ENCODE data around the gene OR4F15.

DNA sequence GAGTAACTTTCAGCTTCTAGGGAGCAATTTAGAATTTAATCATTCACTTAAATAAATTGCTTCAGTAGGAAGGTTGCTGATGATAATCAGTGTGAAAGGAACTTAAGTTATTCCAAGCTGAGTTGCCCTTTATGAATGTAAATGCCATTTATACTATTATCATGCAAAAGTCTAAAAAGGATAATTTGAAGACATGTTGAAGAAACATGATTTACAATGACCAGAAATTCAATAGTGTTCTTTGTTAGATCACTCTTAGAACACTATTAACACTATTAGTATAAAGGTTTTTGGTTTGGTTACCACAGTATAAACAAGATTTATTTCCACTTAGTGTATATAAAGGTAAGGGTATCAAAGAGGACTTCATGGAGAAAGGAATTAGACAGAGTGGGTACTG lies 7.1 kb upstream of the OR4F15 start:
- TF ChIP-seq TCF12 (IDR thresholded peaks at IDR 0.05; ENCODE audit: low read depth) (no peak), EP300 (IDR thresholded peaks at IDR 0.05; ENCODE audit: borderline replicate concordance) (no peak), CREB1 (IDR thresholded peaks at IDR 0.05; ENCODE audit: low read depth) (no peak), REST (IDR thresholded peaks at IDR 0.05; ENCODE audit: low read depth) (no peak), USF1 (IDR thresholded peaks at IDR 0.05) (no peak), RAD21 (IDR thresholded peaks at IDR 0.05; ENCODE audit: low read depth) (no peak), NFIC (IDR thresholded peaks at IDR 0.05) (no peak), YY1 (IDR thresholded peaks at IDR 0.05; ENCODE audit: low read depth) (no peak), EGR1 (IDR thresholded peaks at IDR 0.05) (no peak), FOXM1 (IDR thresholded peaks at IDR 0.05; ENCODE audit: borderline replicate concordance, low read depth) (no peak), TEAD4 (IDR thresholded peaks at IDR 0.05) (no peak), TAF1 (IDR thresholded peaks at IDR 0.05; ENCODE audit: low read depth) (no peak)
- TF ChIP-seq, protein P1, sequence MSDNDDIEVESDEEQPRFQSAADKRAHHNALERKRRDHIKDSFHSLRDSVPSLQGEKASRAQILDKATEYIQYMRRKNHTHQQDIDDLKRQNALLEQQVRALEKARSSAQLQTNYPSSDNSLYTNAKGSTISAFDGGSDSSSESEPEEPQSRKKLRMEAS (IDR thresholded peaks at IDR 0.05): no peak
